Cardiac fibroblast (primary cell): ENCODE results near the gene COG5.

Experiments
- DNase-seq, 2 donors: peaks; one replicate each; pipeline versions ENCODE4 v3.0.0 to v3.0.0-alpha.2; 2010; ENCODE audit warnings: low read depth in 2 of 2
- H3K4me3 ChIP-seq, 2 donors: replicated peaks in 1 of 2; 1 replicate in 1 of 2; 2 replicates in 1 of 2; pipeline ENCODE4 v1.5.1; 2011; ENCODE audit warnings: low read depth in 2 of 2, low read length in 2 of 2, mild to moderate bottlenecking in 2 of 2, moderate library complexity in 1 of 2
- TF ChIP-seq, protein P1 (sequence below): IDR thresholded peaks from one replicate; pipeline ENCODE4 v1.5.1; 2011; ENCODE audit warnings: low read depth, mild to moderate bottlenecking, low read length, inconsistent platforms

Gene COG5

DNA sequence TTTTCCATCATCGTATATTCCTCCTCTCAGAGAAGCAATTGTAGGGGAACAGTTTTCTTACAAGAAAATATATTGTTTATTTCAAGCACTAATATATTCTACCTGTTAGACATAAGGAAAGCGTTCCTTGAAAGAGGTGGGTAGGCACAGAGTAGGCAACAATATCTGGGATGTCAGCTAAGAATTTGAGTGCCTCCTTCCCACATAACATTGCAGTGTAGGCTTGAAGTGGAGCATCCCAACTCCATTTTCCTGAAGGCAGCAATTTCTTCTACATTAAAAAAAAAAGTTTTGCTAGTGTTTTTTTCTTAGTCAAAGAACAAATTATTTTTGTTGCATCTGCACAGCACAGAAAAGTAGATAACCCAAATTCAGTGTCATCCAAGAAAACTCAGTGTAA lies 37.1 kb upstream of the COG5 start:
- no peak for DNase-seq
- H3K4me3 ChIP-seq: no peak overlapping the region
- TF ChIP-seq, protein P1, sequence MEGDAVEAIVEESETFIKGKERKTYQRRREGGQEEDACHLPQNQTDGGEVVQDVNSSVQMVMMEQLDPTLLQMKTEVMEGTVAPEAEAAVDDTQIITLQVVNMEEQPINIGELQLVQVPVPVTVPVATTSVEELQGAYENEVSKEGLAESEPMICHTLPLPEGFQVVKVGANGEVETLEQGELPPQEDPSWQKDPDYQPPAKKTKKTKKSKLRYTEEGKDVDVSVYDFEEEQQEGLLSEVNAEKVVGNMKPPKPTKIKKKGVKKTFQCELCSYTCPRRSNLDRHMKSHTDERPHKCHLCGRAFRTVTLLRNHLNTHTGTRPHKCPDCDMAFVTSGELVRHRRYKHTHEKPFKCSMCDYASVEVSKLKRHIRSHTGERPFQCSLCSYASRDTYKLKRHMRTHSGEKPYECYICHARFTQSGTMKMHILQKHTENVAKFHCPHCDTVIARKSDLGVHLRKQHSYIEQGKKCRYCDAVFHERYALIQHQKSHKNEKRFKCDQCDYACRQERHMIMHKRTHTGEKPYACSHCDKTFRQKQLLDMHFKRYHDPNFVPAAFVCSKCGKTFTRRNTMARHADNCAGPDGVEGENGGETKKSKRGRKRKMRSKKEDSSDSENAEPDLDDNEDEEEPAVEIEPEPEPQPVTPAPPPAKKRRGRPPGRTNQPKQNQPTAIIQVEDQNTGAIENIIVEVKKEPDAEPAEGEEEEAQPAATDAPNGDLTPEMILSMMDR: no peak

DNA sequence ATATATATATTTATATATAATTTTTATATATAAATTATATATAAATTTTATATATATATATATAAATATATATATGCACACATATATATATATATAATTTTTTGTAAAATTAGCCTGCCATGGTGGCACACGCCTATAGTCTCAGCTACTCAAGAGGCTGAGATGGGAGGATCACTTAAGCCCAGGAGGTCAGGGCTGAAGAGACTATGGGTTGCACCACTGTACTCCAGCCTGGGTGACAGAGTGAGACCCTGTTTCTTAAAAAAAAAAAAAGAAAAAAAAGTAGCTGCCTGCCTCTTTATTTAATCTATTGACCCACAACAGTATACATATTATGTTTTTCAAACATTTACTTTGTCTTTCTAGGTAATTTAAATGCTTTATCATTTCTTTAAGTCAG lies 35.5 kb upstream of the COG5 start:
- TF ChIP-seq, protein P1: no peak
- no peak for DNase-seq
- H3K4me3 ChIP-seq: no peak overlapping the region

DNA sequence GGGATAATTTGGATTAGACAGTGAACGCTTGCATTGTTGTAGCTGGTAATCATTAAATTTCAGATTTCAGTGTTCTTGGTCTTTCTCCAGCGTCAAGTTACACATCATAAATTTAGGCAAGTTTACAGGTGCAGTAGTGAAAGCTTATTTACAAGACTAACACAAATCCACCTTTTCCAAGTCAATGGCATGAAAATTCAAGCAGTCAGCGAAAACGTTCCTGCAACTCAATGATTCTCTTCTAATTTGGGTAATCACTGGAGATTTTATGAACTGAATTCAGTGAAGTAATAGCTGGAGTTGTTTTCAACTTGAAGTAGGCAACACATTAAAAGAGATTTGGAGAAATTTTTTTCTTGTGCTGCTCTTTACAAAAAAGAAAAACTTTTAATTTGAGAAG lies 34.2 kb upstream of the COG5 start:
- no peak overlapping the region for H3K4me3 ChIP-seq
- TF ChIP-seq, protein P1: no peak
- no peak for DNase-seq

DNA sequence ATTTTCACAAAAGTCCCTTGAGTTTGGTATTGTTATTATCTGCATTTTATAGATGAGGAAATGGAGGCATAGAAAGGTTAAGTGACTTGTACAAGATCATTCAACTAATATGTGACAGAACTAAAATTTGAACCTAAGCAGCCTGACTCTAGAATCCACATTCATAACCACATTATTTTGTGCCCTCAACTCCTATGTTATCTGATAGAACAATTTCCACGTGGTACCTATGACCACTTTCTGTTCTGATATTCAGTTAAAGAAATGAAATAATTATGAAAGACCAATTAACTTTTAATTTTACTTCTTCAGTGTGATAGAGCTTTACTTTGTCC lies 33.8 kb upstream of the COG5 start:
- TF ChIP-seq, protein P1: no peak
- H3K4me3 ChIP-seq: no peak overlapping the region
- no peak for DNase-seq

DNA sequence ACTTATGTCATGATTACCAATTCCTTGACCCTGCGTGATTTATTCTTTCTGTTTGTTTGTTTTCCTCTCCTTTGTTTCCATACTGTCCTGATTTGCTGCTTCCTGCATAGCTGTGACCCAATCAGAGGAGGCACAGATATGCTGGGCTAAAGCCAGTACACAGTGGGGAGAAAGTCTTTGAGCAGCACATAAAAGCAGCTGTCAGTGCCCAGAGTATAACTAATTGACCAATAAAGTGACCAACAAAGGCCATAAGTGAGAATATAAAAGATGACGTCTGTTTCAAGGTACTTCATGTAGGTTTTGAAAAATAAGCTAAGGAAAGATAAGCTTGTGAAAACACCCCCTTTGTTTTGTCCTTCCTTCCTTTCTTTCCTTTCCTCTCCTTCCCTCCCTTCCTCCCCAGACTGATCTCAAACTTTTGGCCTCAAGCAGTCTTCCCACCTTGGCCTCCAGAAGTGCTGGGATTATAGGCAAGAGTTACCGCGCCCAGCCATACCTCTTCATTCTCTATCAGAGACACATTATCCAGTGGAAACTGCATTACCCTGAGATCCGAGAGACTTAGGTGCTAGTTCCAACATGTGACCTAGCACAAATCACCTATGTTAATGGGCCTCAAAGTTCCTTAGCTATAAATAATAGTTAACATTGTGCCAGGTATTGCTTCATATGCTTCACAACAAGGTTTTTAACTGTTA lies 33.3 kb upstream of the COG5 start:
- TF ChIP-seq, protein P1: no peak
- H3K4me3 ChIP-seq: no peak overlapping the region
- peak; percentile 52 to 73 for DNase-seq

DNA sequence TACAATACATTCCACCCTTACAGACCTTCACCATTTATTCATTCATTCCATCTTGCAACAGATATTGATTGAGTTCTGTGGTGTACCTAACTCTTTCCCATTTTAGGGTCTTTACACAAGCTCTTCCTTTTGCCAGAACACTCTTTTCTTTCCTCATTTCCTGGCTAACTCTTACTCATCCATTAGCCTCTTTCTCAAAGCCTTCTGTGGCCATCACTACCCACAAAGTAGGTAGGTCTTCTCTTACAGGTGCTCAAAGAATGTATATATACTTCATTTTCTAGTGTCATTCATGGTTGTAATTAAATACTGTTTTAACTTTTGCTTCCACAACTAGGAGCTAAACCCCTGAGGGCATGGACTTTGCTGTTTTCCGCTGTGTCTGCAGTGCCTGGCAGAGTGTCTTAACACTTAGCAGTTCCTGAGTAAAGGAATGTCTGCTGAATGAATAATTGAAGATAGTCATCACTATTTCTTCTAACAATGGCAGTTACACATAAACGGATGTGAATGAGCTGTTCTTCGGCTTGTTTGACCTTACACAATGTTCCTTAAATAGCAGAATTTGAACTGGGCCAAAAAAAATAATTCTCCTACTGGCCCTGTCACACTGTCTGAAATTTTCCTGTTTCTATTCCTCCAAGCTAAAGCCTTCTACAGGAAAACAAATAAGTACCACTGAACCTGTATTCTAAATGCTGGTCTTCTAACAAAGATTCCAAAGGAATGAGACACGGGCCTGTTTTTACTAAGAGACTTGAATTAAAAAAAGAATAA lies 31.4 kb upstream of the COG5 start:
- H3K4me3 ChIP-seq: no peak overlapping the region
- TF ChIP-seq, protein P1: no peak
- peak; percentile 94 to 99 for DNase-seq

DNA sequence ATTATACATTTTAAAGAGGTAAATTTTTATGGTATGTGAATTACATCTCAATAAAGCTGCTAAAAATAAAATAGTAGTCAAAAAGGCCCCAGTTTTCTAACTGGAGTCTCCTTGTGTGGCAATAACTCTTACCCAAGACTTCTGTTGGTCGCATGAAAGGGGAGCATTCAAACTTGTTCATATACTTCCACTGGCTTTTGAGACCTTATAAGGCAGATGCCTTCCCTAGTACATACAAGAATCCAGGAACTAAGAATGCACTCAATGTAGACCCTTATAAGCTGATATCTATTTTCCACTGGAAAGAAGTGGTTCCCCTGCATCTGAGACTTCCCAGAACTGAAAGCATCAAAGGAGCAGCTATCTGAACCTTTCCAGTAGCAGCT lies 29.3 kb upstream of the COG5 start:
- DNase-seq: peak; percentile 8 to 37
- H3K4me3 ChIP-seq: no peak overlapping the region
- TF ChIP-seq, protein P1: no peak
